GM13976 (cell line): Measurements from ENCODE around the gene TMEM164.
"Not testable (repeated sequence)": the region's sequence is repeated elsewhere in the genome, so short reads cannot be mapped to it uniquely, and the experiment has no call there.

Experiments used
- DNase-seq: peaks from one replicate; pipeline ENCODE4 v3.0.0; 2012; ENCODE audit warnings: low spot score
- in situ Hi-C: fragments of 300-500 bp; cut with MboI; formaldehyde crosslinking; loops from one replicate; pipeline ENCODE4 v1.12.0; 2022; ENCODE audit warnings: low sequenced_read_pairs, mixed read lengths, inconsistent platforms; ENCODE audit not compliant: unreplicated experiment
- TF ChIP-seq, protein P1 (sequence below): IDR thresholded peaks from 2 replicates; pipeline ENCODE4 v1.5.1; 2012; ENCODE audit warnings: borderline replicate concordance, mild to moderate bottlenecking; ENCODE audit not compliant: insufficient read depth; ENCODE audit errors: extremely low read depth, missing control alignments, control extremely low read depth

The TMEM164 gene

DNA sequence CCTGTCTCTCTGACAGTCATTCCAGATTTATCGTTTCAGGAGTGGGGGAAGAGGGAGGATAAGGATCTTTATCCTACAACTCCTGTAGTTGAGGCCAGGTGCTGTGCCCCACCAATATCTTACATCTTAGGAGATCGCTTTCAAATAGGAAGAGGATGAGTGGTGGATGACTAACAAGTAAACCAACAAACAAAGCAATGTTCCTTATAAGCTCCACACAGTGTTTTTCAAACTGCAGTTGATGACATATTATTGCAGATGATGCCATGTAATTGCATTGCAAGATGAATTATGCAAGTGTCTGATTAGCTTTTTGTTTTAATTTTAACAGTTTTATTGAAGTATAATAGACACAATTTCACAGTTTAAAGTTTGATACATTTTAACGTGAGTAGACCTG, 35.8 kb upstream of the TMEM164 start:
- TF ChIP-seq, protein P1, sequence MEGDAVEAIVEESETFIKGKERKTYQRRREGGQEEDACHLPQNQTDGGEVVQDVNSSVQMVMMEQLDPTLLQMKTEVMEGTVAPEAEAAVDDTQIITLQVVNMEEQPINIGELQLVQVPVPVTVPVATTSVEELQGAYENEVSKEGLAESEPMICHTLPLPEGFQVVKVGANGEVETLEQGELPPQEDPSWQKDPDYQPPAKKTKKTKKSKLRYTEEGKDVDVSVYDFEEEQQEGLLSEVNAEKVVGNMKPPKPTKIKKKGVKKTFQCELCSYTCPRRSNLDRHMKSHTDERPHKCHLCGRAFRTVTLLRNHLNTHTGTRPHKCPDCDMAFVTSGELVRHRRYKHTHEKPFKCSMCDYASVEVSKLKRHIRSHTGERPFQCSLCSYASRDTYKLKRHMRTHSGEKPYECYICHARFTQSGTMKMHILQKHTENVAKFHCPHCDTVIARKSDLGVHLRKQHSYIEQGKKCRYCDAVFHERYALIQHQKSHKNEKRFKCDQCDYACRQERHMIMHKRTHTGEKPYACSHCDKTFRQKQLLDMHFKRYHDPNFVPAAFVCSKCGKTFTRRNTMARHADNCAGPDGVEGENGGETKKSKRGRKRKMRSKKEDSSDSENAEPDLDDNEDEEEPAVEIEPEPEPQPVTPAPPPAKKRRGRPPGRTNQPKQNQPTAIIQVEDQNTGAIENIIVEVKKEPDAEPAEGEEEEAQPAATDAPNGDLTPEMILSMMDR, result no peak
- DNase-seq, result no peak
- in situ Hi-C loops, result no loop called here

DNA sequence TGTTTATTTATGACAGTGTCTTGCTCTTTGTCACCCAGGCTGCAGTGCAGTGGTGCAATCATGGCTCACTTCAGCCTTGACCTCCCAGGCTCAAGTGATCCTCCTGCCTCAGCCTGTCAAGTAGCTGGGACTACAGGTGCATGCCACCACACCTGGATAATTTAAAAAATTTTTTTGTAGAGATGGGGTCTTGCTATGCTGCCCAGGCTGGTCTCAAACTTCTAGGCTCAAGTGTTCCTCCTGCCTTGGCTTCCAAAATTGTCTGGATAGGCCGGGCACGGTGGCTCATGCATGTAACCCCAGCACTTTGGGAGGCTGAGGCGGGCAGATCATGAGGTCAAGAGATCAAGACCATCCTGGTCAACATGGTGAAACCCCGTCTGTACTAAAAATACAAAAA, 32.1 kb upstream of the TMEM164 start:
- in situ Hi-C loops, DNase-seq: not testable (repeated sequence)

DNA sequence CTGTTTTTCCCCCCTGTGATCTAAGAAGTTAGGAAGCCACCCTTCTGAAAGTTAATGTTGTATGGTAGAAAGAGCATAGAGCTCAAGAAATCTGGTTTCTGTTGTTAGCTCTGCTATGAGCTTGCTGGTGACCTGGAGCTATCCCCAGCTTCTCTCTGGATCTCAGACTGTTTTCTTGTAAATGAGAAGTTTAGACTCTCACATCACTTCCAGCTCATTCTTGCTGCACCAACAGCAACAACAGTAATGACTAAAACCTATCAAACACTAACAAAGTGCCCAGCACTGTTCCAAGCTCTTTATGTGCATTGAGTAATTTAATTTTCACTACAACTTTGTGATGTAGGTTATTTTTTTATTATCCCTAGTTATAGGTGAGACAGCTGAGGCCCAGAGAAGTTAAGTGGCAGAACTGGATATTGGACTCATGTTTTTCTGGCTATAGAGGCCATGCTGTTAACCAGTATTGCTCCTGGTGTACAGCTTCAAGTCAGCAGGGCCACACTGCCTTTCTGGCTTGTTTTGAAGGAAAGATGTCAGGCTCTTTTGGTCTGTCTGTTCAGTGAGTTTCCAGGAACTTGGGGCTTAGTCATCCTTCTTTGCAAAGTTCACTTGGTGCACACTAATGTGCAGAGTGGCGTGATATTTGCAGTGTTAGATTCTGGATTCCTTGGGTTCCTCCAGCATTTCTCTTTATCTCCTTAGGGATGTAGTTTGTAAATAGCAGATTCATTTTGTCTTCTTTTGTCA, 27.8 kb upstream of the TMEM164 start:
- no peak for DNase-seq
- TF ChIP-seq, protein P1, result no peak
- in situ Hi-C loops, result no loop called here

DNA sequence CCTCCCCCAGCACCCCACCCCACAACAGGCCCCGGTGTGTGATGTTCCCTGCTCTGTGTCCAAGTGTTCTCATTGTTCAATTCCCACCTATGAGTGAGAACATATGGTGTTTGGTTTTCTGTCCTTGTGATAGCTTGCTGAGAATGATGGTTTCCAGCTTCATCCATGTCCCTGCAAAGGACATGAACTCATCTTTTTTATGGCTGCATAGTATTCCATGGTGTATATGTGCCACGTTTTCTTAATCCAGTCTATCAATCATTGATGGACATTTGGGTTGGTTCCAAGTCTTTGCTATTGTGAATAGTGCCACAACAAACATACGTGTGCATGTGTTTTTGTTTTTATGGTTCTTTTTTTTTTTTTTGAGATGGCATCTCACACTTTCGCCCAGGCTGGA, 17.7 kb upstream of the TMEM164 start:
- DNase-seq, in situ Hi-C loops: not testable (repeated sequence)

DNA sequence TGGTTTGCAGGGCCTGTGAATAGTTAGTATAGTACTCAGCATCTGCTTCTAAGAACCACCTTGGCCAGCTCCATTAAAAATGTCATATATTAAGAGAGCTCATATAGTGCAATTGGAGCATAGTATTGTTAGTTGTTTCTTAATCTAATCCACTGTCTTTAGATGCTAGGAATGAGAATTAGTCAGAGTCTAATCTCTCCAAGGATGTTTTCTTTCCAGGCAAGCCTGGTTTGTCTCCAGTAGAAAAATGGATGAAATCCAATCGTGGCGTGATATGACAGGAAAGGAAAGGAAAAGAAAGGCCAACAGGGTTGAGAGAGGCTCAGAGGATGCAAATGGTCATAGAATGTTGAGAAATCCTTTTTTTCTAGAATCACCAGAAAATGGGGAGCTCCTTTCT, 15.0 kb upstream of the TMEM164 start:
- DNase-seq, result no peak
- TF ChIP-seq, protein P1, result no peak
- in situ Hi-C loops, result no loop called here

DNA sequence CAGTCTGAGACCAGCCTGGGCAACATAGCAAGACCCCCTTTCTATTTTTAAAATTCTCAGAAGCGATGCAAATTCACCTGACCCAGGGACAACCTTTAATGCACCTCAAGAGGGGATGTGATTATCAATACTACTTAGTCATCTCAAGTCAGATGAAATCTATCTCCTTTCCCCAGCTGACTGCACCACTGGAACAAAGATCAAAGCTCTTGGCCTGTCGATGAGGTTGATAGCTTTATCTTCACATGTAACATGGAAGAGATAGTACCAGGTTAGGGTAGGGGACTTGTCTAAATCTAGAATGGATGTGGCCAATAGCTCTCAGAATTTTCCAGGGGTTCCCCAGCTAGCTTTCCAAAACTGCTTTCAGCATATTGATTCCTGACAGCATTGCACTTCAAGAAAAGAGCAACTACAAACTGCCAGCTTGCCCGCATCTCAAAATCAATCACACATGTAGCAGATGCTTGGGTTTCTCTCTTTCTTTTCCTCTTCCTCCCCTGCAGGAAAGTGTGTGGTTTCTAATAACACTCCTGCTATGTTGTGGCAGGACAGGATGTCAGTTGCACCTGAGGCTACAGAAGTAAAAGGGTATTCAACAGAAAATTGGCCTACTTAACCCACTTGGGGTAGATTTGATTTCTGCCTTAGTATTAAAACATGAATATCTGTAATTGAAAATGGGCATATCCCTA, 12.2 kb upstream of the TMEM164 start:
- no peak for DNase-seq
- TF ChIP-seq, protein P1, result no peak
- in situ Hi-C loops, result no loop called here

DNA sequence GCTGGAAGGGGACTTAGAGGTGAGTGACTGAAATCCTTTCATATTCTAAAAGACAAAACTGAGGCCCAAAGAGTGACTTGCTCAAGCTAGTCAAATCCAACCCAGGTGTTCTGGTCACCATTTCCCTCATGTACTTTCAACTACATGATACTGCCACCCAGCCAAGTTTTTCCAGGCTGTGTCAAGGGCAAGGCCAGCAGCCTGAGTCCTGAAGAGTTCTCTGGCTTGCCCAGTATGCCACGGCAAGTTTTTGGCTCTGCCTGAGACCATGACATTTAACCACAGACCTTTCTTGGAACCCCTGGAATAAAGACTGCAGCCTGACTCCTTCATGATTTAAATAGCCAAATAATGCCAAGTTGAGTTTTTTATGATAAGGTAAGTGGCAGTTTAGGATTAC, 10.7 kb upstream of the TMEM164 start:
- TF ChIP-seq, protein P1, result no peak
- in situ Hi-C loops, result no loop called here
- no peak for DNase-seq
